Activated T-helper 2 cell treated with anti-CD3 and anti-CD28 coated beads, Interferon-gamma antibody, Interleukin-2, Interleukin-4, amounts not matched to agents 10 μg/mL and 5 μg/mL and 100 μg/mL, durations not matched to agents 14 hours and 24 hours and 36 hours (primary cell): Measurements from ENCODE around the gene STX3. TPM values are rescaled to one million over a fixed set of nuclear protein-coding genes. Genes with fewer than 3 reads are reported as not detected.
"Not testable (repeated sequence)": the region's sequence is repeated elsewhere in the genome, so short reads cannot be mapped to it uniquely, and the experiment has no call there.

Source experiments
- DNase-seq: peaks from one replicate; pipeline ENCODE4 v3.0.0; 2021; ENCODE audit warnings: low spot score
- H3K27ac Mint-ChIP-seq: one replicate; pipeline ENCODE4 v1.8.0; 2021; ENCODE audit warnings: mixed read lengths
- H3K27me3 Mint-ChIP-seq: one replicate; pipeline ENCODE4 v1.8.0; 2021; ENCODE audit warnings: low read depth, mixed read lengths
- H3K36me3 Mint-ChIP-seq: one replicate; pipeline ENCODE4 v1.8.0; 2021; ENCODE audit warnings: low read depth, mixed read lengths
- H3K4me1 Mint-ChIP-seq: one replicate; pipeline ENCODE4 v1.8.0; 2021; ENCODE audit warnings: low read depth, mixed read lengths
- H3K4me3 Mint-ChIP-seq: one replicate; pipeline ENCODE4 v1.8.0; 2021; ENCODE audit warnings: low read depth, mild to moderate bottlenecking, moderate library complexity, mixed read lengths
- H3K9me3 Mint-ChIP-seq: one replicate; pipeline ENCODE4 v1.8.0; 2021; ENCODE audit warnings: mixed read lengths
- intact Hi-C: fragments of 100-400 bp; cut with micrococcal nuclease; formaldehyde crosslinking; loops from one replicate; pipeline ENCODE4 v1.15.1; 2023
- total RNA-seq: library from RNA; stranded (reverse); gene quantifications from 2 replicates; pipeline ENCODE4 v1.2.3, GENCODE V29; 2022

Gene STX3
- total RNA-seq, 1 donor from 2014 or later: 9.9 TPM

DNA sequence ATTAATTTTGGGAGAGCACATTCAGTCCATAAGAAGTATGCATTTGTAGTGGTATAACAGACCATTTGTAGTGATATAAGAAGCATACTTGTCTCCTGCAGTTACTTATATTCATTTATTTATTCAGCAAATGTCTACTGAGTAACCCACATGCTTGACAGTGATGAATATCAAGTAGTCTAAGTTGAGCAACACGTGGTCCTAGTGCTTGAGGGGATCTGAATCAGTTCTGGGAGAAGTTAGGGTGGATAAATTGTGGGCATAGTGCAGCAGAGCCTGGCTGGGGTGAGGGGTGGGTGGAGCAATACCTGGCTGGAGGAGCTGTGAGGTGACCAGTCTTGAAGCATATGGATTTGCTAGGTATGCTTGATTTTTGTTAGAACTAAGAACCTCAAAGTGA lies 24.3 kb downstream of the STX3 start:
- peaks cover 57% of the 10 kb centered on the region for H3K4me1 Mint-ChIP-seq
- intact Hi-C loops: no loop called here
- no peaks in the 10 kb centered on the region for H3K27me3 Mint-ChIP-seq
- no peak overlapping the region for H3K27ac Mint-ChIP-seq
- DNase-seq: no peak
- H3K36me3 Mint-ChIP-seq: peaks cover 48% of the 10 kb centered on the region
- no peak overlapping the region for H3K4me3 Mint-ChIP-seq
- peaks cover 13% of the 10 kb centered on the region for H3K9me3 Mint-ChIP-seq

DNA sequence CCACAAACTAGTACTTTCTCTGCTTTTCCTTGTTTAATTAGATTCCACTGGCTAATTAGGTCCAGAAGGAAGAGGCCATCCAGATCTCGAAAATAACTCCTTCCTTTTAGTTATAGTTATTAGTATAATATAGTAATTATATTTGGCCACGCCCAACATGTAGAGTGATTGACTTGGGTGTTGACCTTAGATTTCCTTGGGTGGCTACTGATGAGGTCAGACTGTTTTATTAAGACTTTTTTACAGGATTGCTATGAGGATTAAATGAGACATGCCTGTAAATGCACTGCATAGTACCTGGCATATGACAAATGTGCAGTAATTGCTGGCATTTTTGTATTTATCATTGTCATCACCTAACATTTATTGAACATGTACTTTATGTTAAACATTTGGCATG lies 26.9 kb downstream of the STX3 start:
- Mint-ChIP-seq H3K4me3 (no peak overlapping the region), H3K27ac (no peak overlapping the region), H3K4me1 (peaks cover 50% of the 10 kb centered on the region), H3K27me3 (no peaks in the 10 kb centered on the region), H3K9me3 (peaks cover 13% of the 10 kb centered on the region), H3K36me3 (peaks cover 43% of the 10 kb centered on the region)
- intact Hi-C loops: no loop called here
- no peak for DNase-seq

DNA sequence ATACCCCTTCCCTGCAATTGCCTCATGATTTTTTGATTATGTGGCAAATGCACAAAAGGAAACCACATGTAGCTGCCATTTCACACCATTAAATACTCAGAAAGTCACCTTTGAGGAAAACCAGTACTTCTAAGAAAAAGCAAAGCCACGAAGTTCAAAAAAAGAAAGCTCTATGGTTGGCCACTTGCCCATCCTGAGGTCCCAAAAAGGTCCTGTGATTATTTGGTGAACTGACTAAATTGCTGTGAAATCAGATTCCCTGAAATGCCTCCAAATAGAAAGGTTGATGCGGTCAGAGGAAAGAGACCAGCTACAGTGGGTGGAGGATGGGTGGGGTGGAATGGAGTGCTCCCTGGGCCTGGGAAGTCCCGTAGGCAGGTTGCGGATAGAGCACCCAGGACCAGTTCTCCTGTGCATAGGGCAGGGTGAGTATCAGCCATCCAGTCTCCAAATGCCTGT lies 28.5 kb downstream of the STX3 start:
- Mint-ChIP-seq H3K4me1 (peaks cover 40% of the 10 kb centered on the region), H3K4me3 (no peak overlapping the region), H3K27ac (no peak overlapping the region), H3K36me3 (peaks cover 48% of the 10 kb centered on the region), H3K9me3 (peaks cover 13% of the 10 kb centered on the region), H3K27me3 (no peaks in the 10 kb centered on the region)
- no peak for DNase-seq
- intact Hi-C loops: loop anchor here (2.0 kb wide), 1 partner anchor 17 kb away; no protein-coding TSS in a partner anchor

DNA sequence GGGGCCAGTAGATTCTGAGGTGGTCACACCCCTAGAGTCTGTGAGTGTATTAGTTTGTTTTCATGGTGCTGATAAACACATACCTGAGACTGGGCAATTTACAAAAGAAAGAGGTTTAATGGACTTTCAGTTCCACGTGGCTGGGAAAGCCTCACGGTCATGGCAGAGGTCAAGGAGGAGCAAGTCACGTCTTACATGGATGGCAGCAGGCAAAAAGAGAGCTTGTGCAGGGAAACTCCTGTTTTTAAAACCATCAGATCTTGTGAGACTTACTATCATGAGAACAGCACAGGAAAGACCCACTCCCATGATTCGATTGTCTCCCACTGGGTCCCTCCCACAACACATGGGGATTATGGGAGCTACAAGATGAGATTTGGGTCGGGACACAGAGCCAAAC lies 29.3 kb downstream of the STX3 start:
- intact Hi-C loops: loop anchor here (2.0 kb wide), 1 partner anchor 18 kb away; no protein-coding TSS in a partner anchor
- not testable (repeated sequence) for H3K4me3 Mint-ChIP-seq, H3K27me3 Mint-ChIP-seq, DNase-seq
- H3K36me3 Mint-ChIP-seq: peaks cover 50% of the 10 kb centered on the region
- H3K9me3 Mint-ChIP-seq: peaks cover 13% of the 10 kb centered on the region
- peak overlapping the region; percentile 21 for H3K27ac Mint-ChIP-seq
- peaks cover 40% of the 10 kb centered on the region for H3K4me1 Mint-ChIP-seq

DNA sequence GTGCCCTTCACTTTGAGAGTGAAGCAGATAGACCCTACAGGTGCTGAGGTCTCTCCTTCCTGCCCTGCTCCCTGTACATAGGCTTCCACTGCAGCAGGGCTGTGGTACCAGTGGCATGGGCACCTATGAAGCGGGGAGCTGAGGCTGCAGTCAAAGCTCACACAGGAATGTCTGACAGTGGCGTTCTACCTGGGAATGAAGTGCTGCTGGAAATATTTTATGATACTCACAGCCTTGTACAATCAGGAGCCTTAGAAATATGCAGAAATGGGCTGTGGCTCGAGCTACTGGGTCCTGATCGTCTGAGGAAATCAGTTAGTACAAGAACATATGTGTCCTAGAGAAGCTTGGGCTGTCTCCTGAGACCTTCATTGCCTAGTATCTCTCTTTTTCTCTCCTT lies 30.6 kb downstream of the STX3 start:
- H3K4me3 Mint-ChIP-seq: no peak overlapping the region
- H3K27ac Mint-ChIP-seq: no peak overlapping the region
- peaks cover 48% of the 10 kb centered on the region for H3K36me3 Mint-ChIP-seq
- H3K27me3 Mint-ChIP-seq: no peaks in the 10 kb centered on the region
- peaks cover 36% of the 10 kb centered on the region for H3K4me1 Mint-ChIP-seq
- intact Hi-C loops: loop anchor here (2.0 kb wide), 1 partner anchor 19 kb away; no protein-coding TSS in a partner anchor
- no peak for DNase-seq
- H3K9me3 Mint-ChIP-seq: peaks cover 13% of the 10 kb centered on the region

DNA sequence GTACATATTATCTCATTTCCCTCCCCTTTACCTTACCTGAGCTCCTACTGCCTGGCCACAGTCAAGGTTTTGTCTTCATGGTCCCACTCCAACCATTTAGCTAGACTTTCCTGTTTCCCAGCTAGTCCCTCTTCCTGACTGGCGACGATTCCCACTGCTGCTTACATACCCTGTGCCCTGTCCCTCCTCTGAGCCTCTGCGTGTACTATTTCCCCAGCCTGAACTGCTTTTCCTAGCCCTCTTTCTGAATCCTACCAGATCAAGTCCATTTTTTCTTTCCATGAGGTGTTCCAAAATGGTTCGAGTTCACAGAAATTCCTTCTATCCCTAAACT lies 32.0 kb downstream of the STX3 start:
- Mint-ChIP-seq H3K9me3 (peaks cover 7% of the 10 kb centered on the region), H3K27me3 (no peaks in the 10 kb centered on the region), H3K4me3 (no peak overlapping the region), H3K27ac (no peak overlapping the region), H3K36me3 (peaks cover 47% of the 10 kb centered on the region), H3K4me1 (peaks cover 32% of the 10 kb centered on the region)
- no peak for DNase-seq
- intact Hi-C loops: no loop called here

DNA sequence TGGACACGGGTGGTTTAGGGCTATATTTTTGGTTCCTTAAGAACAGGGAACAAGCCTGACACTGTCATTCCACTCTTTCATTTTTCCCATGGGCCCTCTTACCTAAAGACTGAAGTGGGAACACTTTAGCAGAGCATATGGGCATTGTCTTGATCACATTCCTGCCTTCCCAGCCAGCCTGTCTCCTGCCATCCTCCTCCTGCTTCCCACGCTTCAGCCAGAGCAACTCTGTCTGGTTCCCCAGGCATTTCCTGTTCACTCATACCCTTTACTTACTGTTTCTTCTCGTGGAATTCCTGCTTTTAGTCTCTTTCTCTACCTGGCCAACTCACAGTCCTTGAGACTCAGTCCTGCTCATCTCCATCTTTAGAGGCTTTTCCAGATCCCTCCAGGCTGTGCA lies 32.6 kb downstream of the STX3 start:
- Mint-ChIP-seq H3K4me1 (peaks cover 31% of the 10 kb centered on the region), H3K27ac (no peak overlapping the region), H3K36me3 (peaks cover 50% of the 10 kb centered on the region), H3K27me3 (no peaks in the 10 kb centered on the region), H3K4me3 (no peak overlapping the region), H3K9me3 (peaks cover 7% of the 10 kb centered on the region)
- intact Hi-C loops: no loop called here
- DNase-seq: no peak

DNA sequence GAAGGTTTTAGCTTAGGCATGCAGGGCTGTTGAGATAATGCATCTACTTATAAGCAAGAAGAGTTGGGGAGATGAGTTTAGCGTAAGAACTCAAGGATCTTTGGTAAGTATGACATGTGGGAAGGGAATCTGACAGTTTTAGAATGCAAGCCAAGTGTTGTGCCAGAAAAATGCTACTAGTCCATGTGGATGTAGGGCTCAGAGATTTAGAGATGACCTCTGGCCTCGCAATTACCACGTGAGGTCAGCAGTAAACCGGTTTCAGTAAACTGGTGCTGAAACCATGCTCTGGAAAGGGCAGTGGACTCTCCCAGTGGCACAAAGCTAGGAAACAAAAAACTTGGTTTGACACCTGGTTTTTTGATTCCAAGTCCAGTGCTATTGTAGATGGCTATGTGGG lies 36.5 kb downstream of the STX3 start:
- Mint-ChIP-seq H3K9me3 (no peaks in the 10 kb centered on the region), H3K27me3 (no peaks in the 10 kb centered on the region), H3K27ac (no peak overlapping the region), H3K36me3 (peaks cover 51% of the 10 kb centered on the region), H3K4me1 (peaks cover 7% of the 10 kb centered on the region), H3K4me3 (no peak overlapping the region)
- no peak for DNase-seq
- intact Hi-C loops: no loop called here

DNA sequence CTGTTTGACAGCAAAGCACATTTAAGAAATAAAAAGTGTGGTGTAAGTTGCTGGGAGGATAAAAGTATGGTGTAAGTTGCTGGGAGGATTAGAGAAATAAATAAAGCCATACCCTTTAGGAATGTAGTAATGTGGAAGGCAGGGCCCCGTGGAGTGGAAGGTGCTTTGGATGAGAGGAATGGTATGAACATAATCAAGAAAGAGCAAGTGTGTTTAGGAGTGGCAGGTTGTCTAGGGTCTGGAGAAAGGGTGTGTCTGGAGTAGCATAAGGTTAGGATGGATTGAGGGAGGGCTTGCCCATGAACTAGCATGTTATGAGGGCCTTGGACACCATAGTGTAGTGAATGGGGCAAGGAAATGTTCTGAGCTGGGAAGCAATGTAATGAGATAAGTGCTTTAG lies 37.3 kb downstream of the STX3 start:
- intact Hi-C loops: no loop called here
- DNase-seq: no peak
- Mint-ChIP-seq H3K27ac (no peak overlapping the region), H3K27me3 (no peaks in the 10 kb centered on the region), H3K4me1 (peaks cover 2% of the 10 kb centered on the region), H3K36me3 (peaks cover 46% of the 10 kb centered on the region), H3K4me3 (no peak overlapping the region), H3K9me3 (no peaks in the 10 kb centered on the region)

DNA sequence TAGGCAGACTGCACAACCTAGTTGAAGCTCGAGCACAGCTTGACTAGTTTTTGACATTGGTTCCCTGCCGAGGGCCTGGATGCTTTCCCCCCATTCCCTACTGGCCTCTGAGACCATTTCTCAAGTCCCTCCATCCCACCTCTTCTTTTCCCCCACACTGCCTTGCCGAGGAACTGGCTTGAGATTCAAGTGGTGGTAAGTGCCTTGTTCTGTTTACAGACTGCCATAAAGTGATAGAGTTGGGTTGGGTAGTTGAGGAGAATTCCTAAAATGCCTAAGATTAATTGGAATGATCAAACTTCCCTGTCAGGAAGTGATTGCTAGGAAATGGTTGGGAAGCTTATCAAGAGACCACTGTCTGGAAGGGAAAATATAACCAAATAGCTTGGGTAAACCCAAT lies 39.2 kb downstream of the STX3 start:
- no peak overlapping the region for H3K27ac Mint-ChIP-seq
- no peaks in the 10 kb centered on the region for H3K27me3 Mint-ChIP-seq
- no peak for DNase-seq
- H3K36me3 Mint-ChIP-seq: peaks cover 38% of the 10 kb centered on the region
- no peak overlapping the region for H3K4me3 Mint-ChIP-seq
- intact Hi-C loops: no loop called here
- no peaks in the 10 kb centered on the region for H3K9me3 Mint-ChIP-seq
- peaks cover 2% of the 10 kb centered on the region for H3K4me1 Mint-ChIP-seq

DNA sequence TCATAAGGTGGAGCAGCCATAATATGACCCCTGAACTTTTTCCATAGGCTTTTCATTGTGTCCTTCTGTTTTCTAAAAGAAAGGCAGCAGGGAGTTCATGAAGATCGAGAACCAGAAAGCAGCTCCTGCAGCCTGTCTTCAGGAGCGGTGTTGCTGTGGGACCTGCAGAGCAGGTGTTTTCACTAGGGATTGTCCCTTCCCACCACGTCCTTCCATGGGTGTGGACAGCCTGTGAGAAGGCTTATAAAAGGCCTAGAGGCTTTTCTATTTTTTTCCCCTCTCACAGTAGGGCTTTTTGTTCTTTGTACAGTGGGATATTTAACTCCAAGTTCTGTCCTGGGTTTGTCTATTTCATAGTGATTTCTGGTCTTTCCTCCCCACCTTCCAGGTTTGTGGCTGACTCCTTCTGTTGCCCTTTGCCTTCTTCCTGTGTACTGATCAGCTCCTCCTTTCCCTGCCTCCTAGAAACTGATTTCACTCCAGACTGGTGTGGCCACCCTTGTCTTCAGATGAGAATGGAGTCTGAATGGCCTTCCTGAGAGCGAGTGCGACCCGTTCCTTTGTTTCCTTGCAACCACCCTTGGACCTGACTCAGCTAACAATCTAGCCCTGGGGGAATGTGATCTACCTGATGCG lies 45.3 kb downstream of the STX3 start:
- H3K27ac Mint-ChIP-seq: no peak overlapping the region

DNA sequence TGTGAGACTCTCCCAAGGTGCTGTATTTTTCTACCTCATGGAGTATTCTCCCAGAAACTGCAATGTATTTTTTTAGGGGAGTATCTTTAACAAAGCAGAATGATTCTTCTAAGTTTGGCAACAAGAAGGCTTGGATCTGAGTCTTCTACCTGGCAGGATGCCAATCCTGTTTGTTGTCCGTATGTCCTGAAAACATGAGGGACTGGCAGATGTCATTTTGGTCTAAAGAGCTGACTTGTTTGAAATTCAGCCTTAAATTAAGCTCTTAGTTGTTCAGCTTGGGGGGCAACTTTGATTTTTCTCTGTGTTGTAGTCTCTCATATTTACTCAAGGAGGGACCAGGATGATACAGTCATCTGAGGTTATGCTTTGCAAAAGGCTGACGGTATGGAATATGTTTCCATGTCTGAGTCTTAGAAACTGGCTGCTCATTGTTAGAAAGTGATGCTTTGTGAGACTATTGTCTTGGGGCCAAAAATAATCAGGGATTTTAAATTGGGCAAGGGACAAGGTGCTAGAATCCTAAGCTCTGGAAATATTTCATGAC lies 46.1 kb downstream of the STX3 start:
- no peak overlapping the region for H3K4me3 Mint-ChIP-seq
- H3K27ac Mint-ChIP-seq: no peak overlapping the region
- no peak for DNase-seq
- H3K9me3 Mint-ChIP-seq: no peaks in the 10 kb centered on the region
- no peaks in the 10 kb centered on the region for H3K27me3 Mint-ChIP-seq
- peaks cover 11% of the 10 kb centered on the region for H3K36me3 Mint-ChIP-seq
- intact Hi-C loops: no loop called here
- H3K4me1 Mint-ChIP-seq: peaks cover 8% of the 10 kb centered on the region

More for the DNA sequence above, 45.3 kb downstream of the STX3 start:
- no peaks in the 10 kb centered on the region for H3K9me3 Mint-ChIP-seq
- no peaks in the 10 kb centered on the region for H3K27me3 Mint-ChIP-seq
- H3K36me3 Mint-ChIP-seq: peaks cover 11% of the 10 kb centered on the region
- H3K4me3 Mint-ChIP-seq: no peak overlapping the region
- no peak for DNase-seq
- intact Hi-C loops: no loop called here
- H3K4me1 Mint-ChIP-seq: peaks cover 8% of the 10 kb centered on the region

DNA sequence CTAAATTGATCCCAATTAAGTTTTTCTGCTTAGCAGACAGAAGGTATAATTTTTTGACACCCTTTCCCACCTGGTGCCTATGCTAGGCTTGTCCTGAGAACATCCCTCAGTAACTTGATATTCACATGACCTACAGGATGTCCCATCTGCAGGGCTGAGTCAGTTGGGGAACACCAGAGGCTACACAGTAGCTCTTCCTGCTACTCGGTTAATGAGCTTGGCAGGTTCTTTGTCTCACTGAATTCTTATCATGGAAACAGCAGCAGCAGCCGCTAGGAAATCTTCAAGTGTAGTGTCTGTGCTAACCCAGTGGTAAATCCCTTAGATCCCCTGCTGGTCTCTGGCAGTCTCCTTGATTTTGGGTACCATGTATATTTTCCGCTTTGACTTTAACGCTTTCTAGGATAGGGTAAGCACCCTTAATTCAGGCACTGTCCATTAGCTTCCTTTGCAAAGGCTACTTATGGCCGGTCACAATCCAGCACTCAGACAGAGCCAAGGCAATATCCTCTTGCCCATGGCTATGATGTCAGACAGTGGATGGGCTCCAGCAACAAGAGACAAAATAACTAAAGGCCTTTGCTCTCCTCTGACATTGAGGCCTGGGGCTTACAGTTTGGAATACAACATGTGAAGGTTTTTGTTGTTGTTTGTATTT lies 46.9 kb downstream of the STX3 start:
- H3K4me1 Mint-ChIP-seq: peaks cover 8% of the 10 kb centered on the region
- H3K27ac Mint-ChIP-seq: no peak overlapping the region
- no peaks in the 10 kb centered on the region for H3K9me3 Mint-ChIP-seq
- H3K36me3 Mint-ChIP-seq: peaks cover 20% of the 10 kb centered on the region
- no peak overlapping the region for H3K4me3 Mint-ChIP-seq
- H3K27me3 Mint-ChIP-seq: no peaks in the 10 kb centered on the region
- DNase-seq: no peak
- intact Hi-C loops: loop anchor here (1.0 kb wide), 1 partner anchor 48 kb away; no protein-coding TSS in a partner anchor
